H1 (cell line): ENCODE data around the gene ATAD3A. TPM values are rescaled to one million over a fixed set of nuclear protein-coding genes. Genes with fewer than 3 reads are reported as not detected.

Experiments
- CTCF ChIA-PET: fragments of 300-600 bp; sonication (Branson Sonifier 250); formaldehyde crosslinking; loops from one replicate; lab custom pipeline; 2021; ENCODE audit not compliant: partially characterized antibody; lab: Charles Lee
- POLR2A ChIA-PET: fragments of 300-600 bp; sonication (Branson Sonifier 250); formaldehyde crosslinking; loops from one replicate; lab custom pipeline; 2021; ENCODE audit warnings: inconsistent platforms; ENCODE audit not compliant: partially characterized antibody; lab: Charles Lee
- DNase-seq, 2 experiments: peaks; one replicate each; pipeline versions ENCODE4 v3.0.0 to v3.0.0-alpha.2; 2010 to 2022; ENCODE audit warnings: low spot score in 2 of 2, low read depth in 1 of 2, mixed read lengths in 1 of 2
- FAIRE-seq: peaks from 2 replicates; lab custom pipeline; 2011; peaks lifted over from hg19 to GRCh38; lab: Jason Lieb, UNC
- H2AFZ ChIP-seq: 2 replicates; pipeline ENCODE4 v1.8.1; 2012; ENCODE audit warnings: low read length, inconsistent platforms
- H2AK5ac ChIP-seq: 2 replicates; pipeline ENCODE4 v1.6.1; 2013; ENCODE audit warnings: low read depth, low read length
- H2BK120ac ChIP-seq: replicated peaks from 2 replicates; pipeline ENCODE3; 2013; ENCODE audit warnings: low read depth, low read length, inconsistent platforms
- H2BK12ac ChIP-seq: 2 replicates; pipeline ENCODE4 v1.6.1; 2013; ENCODE audit warnings: low read depth, low read length
- H2BK15ac ChIP-seq: 2 replicates; pipeline ENCODE4 v1.6.1; 2013; ENCODE audit warnings: low read length
- H2BK20ac ChIP-seq: 2 replicates; pipeline ENCODE4 v1.6.1; 2013; ENCODE audit warnings: low read length
- H2BK5ac ChIP-seq: 2 replicates; pipeline ENCODE4 v1.6.1; 2013; ENCODE audit warnings: low read depth, low read length
- H3K14ac ChIP-seq: 2 replicates; pipeline ENCODE4 v1.6.1; 2013; ENCODE audit warnings: inconsistent platforms; ENCODE audit not compliant: insufficient read length
- H3K18ac ChIP-seq: 2 replicates; pipeline ENCODE4 v1.6.1; 2013; ENCODE audit warnings: low read length; ENCODE audit errors: extremely low read depth
- H3K23ac ChIP-seq: 2 replicates; pipeline ENCODE4 v1.6.1; 2013; ENCODE audit warnings: inconsistent platforms; ENCODE audit not compliant: insufficient read length
- H3K23me2 ChIP-seq: 2 replicates; pipeline ENCODE4 v1.6.1; 2013; ENCODE audit warnings: low read depth, low read length
- H3K27ac ChIP-seq: 2 replicates; pipeline ENCODE4 v1.6.1; 2011; ENCODE audit warnings: low read depth, low read length, inconsistent platforms
- H3K27me3 ChIP-seq, 4 experiments: replicated peaks in 1 of 4; 1 replicate in 1 of 4; 2 replicates in 3 of 4; pipeline versions ENCODE4 v1.6.1 to v1.8.1; 2011 to 2013; ENCODE audit warnings: low read length in 3 of 4, mild to moderate bottlenecking in 3 of 4, inconsistent platforms in 2 of 4, mixed read lengths in 2 of 4, moderate library complexity in 1 of 4; ENCODE audit not compliant: control insufficient read depth in 3 of 4, insufficient read depth in 3 of 4; ENCODE audit errors: extremely low read depth in 1 of 4
- H3K36me3 ChIP-seq, 4 experiments: 2 replicates each; pipeline versions ENCODE4 v1.6.1 to v1.8.1; 2011 to 2013; ENCODE audit warnings: mild to moderate bottlenecking in 4 of 4, low read length in 3 of 4, moderate library complexity in 2 of 4, control low read depth in 1 of 4, inconsistent platforms in 1 of 4; ENCODE audit not compliant: insufficient read depth in 4 of 4, control insufficient read depth in 2 of 4
- H3K4ac ChIP-seq: replicated peaks from 2 replicates; pipeline ENCODE3; 2013; ENCODE audit warnings: low read length, low read depth, mixed read lengths, inconsistent platforms; ENCODE audit not compliant: insufficient read length
- H3K4me1 ChIP-seq, 4 experiments: replicated peaks in 1 of 4; 1 replicate in 1 of 4; 2 replicates in 3 of 4; pipeline versions ENCODE4 v1.6.1 to v1.8.1; 2011 to 2013; ENCODE audit warnings: low read length in 3 of 4, inconsistent platforms in 2 of 4, mixed read lengths in 1 of 4; ENCODE audit not compliant: insufficient read depth in 4 of 4, control insufficient read depth in 3 of 4
- H3K4me2 ChIP-seq, 2 experiments: 2 replicates each; pipeline versions ENCODE4 v1.6.1 to v1.8.1; 2011 to 2013; ENCODE audit warnings: low read depth in 2 of 2, low read length in 2 of 2, control low read depth in 1 of 2, inconsistent platforms in 1 of 2, mild to moderate bottlenecking in 1 of 2; ENCODE audit not compliant: insufficient read depth in 1 of 2
- H3K4me3 ChIP-seq, 4 experiments: fragments of 200-600, 300-600 bp in 1 of 4; sonication (generic), shearing (Covaris generic), sonication (Bioruptor Twin) in 1 of 4; 2 replicates each; pipeline versions ENCODE4 v1.5.1 to v1.8.1; 2011 to 2016; ENCODE audit warnings: low read length in 4 of 4, low read depth in 3 of 4, control low read depth in 2 of 4, inconsistent platforms in 2 of 4, mild to moderate bottlenecking in 2 of 4, mixed read lengths in 1 of 4, moderate library complexity in 1 of 4; ENCODE audit not compliant: insufficient read depth in 2 of 4; ENCODE audit errors: extremely low read depth in 1 of 4
- H3K56ac ChIP-seq: replicated peaks from 2 replicates; pipeline ENCODE3; 2013; ENCODE audit warnings: low read depth, mild to moderate bottlenecking, mixed read lengths, low read length, inconsistent platforms; ENCODE audit not compliant: insufficient read length
- H3K79me1 ChIP-seq: 2 replicates; pipeline ENCODE4 v1.6.1; 2013; ENCODE audit warnings: low read depth, low read length, control low read depth
- H3K79me2 ChIP-seq, 2 experiments: 2 replicates each; pipeline versions ENCODE4 v1.6.1 to v1.8.1; 2012 to 2013; ENCODE audit warnings: low read length in 2 of 2, mild to moderate bottlenecking in 2 of 2, inconsistent platforms in 1 of 2; ENCODE audit not compliant: insufficient read depth in 2 of 2, control insufficient read depth in 1 of 2
- H3K9ac ChIP-seq, 4 experiments: replicated peaks in 1 of 4; 1 replicate in 1 of 4; 2 replicates in 3 of 4; pipeline versions ENCODE4 v1.6.1 to v1.8.1; 2011 to 2013; ENCODE audit warnings: low read depth in 3 of 4, low read length in 3 of 4, control low read depth in 2 of 4, mild to moderate bottlenecking in 2 of 4, moderate library complexity in 2 of 4, inconsistent platforms in 1 of 4; ENCODE audit errors: extremely low read depth in 1 of 4
- H3K9me3 ChIP-seq, 2 experiments: 2 replicates each; pipeline versions ENCODE4 v1.6.1 to v1.8.1; 2012 to 2013; ENCODE audit warnings: mild to moderate bottlenecking in 2 of 2, moderate library complexity in 2 of 2, control low read depth in 1 of 2, inconsistent platforms in 1 of 2, low read depth in 1 of 2, low read length in 1 of 2, mixed read lengths in 1 of 2; ENCODE audit not compliant: insufficient read depth in 2 of 2
- H4K20me1 ChIP-seq, 2 experiments: replicated peaks in 1 of 2; 2 replicates each; pipeline versions ENCODE3 to v1.8.1; 2011 to 2013; ENCODE audit warnings: inconsistent platforms in 2 of 2, low read length in 2 of 2, mild to moderate bottlenecking in 1 of 2; ENCODE audit not compliant: insufficient read depth in 2 of 2, control insufficient read depth in 1 of 2
- H4K5ac ChIP-seq: 2 replicates; pipeline ENCODE4 v1.6.1; 2013; ENCODE audit warnings: low read length, low read depth, mixed read lengths, inconsistent platforms; ENCODE audit not compliant: insufficient read length
- H4K8ac ChIP-seq: 2 replicates; pipeline ENCODE4 v1.8.0; 2013; ENCODE audit warnings: mild to moderate bottlenecking, moderate library complexity, low read length, inconsistent platforms; ENCODE audit not compliant: insufficient read depth; ENCODE audit errors: extremely low read depth
- H4K91ac ChIP-seq: replicated peaks from 2 replicates; pipeline ENCODE3; 2013; ENCODE audit warnings: low read length, mixed read lengths, inconsistent platforms; ENCODE audit not compliant: insufficient read length
- CBX5 ChIP-seq: fragments of 300-800, 300-1000 bp; sonication (generic); IDR thresholded peaks from 2 replicates; pipeline ENCODE4 v1.7.1; 2016; ENCODE audit warnings: antibody characterized with exemption, low read length, low read depth
- CTBP2 ChIP-seq: IDR thresholded peaks from 2 replicates; pipeline ENCODE4 v1.7.0; 2011; ENCODE audit warnings: borderline replicate concordance, mild to moderate bottlenecking, moderate library complexity, mixed read lengths, low read length; ENCODE audit not compliant: insufficient read depth, insufficient read length
- GTF2F1 ChIP-seq: IDR thresholded peaks from 2 replicates; pipeline ENCODE4 v1.6.1; 2012; ENCODE audit warnings: low read depth, low read length, improper control_type of control experiment, borderline replicate concordance
- SIN3A ChIP-seq, 2 experiments: IDR thresholded peaks in 1 of 2; conservative IDR thresholded peaks in 1 of 2; 2 replicates each; pipeline ENCODE4 v1.6.1; 2011 to 2012; ENCODE audit warnings: low read length in 2 of 2, improper control_type of control experiment in 1 of 2, low read depth in 1 of 2, mild to moderate bottlenecking in 1 of 2
- SIRT6 ChIP-seq: IDR thresholded peaks from one replicate; pipeline ENCODE4 v1.7.1; 2012; ENCODE audit warnings: low read length, inconsistent platforms
- WGBS, 2 experiments: shearing (Covaris generic) in 1 of 2; methylation state at CpG; one replicate each; pipeline versions ENCODE4 v1.1.6 to v1.1.7; 2013 to 2015; ENCODE audit warnings: low lambda C conversion rate in 2 of 2, mixed read lengths in 2 of 2, inconsistent platforms in 1 of 2, low coverage in 1 of 2, missing lambda C conversion rate in 1 of 2; ENCODE audit not compliant: insufficient replicate concordance in 2 of 2, insufficient coverage in 1 of 2, insufficient read length in 1 of 2; ENCODE audit errors: extremely low coverage in 1 of 2, missing lambda C conversion rate in 1 of 2; 5-methylcytosine and 5-hydroxymethylcytosine counted together
- polyA plus RNA-seq, 7 experiments: library from polyadenylated mRNA; depleted of rRNA in 3 of 7; stranded (reverse) in 5 of 7; unstranded in 2 of 7; fragments of >200 nt in 5 of 7; fragments of 200-250 nt in 2 of 7; gene quantifications; 1 replicate in 5 of 7; 2 replicates in 1 of 7; 4 replicates in 1 of 7; pipeline versions ENCODE4 v1.2.1 to v1.2.3, GENCODE V29; 2011 to 2013; ENCODE audit warnings: missing spikeins in 2 of 7, mixed read lengths in 2 of 7
- total RNA-seq: library from RNA; stranded (reverse); fragmentation: NEBNext Ultra II Directional; extraction: Animal tissue kit (Norgen Biotek cat#: 25700); gene quantifications from 2 replicates; pipeline ENCODE4 v1.2.1, GENCODE V29; 2021

ATAD3A gene
- total and polyA plus RNA-seq, 2 of the 8 experiments (the other 6 are each of a cell fraction or from before 2014, with no cell fraction given): 28.3 to 64.7 TPM

GRCh38 chr1:1534401-1535154 lies 22.6 kb downstream of the ATAD3A start:
- H2BK120ac ChIP-seq: no peak overlapping the region
- CTCF ChIA-PET: no interaction called here
- no peak for FAIRE-seq
- H2BK12ac ChIP-seq: no peak overlapping the region
- peaks cover 3 to 13% of the 10 kb centered on the region in 2 experiments for H4K20me1 ChIP-seq
- no peak for DNase-seq
- H2AFZ ChIP-seq: no peak overlapping the region
- H2BK5ac ChIP-seq: no peak overlapping the region
- H3K36me3 ChIP-seq: peaks cover 2 to 9% (median 6%) of the 10 kb centered on the region in 4 experiments; a peak in 4 of 8 replicates
- peaks cover 0 to 5% of the 10 kb centered on the region in 2 experiments; a peak in 1 of 4 replicates for H3K79me2 ChIP-seq
- H4K91ac ChIP-seq: no peak overlapping the region
- H2BK20ac ChIP-seq: no peak overlapping the region
- peaks cover 7% of the 10 kb centered on the region for H3K79me1 ChIP-seq
- H3K27ac ChIP-seq: no peak overlapping the region
- no peak overlapping the region for H3K4me2 ChIP-seq
- H3K9ac ChIP-seq: no peak overlapping the region
- no peak overlapping the region for H3K23ac ChIP-seq
- H3K27me3 ChIP-seq: no peaks in the 10 kb centered on the region
- no peak overlapping the region for H3K14ac ChIP-seq
- 94% methylated on average over 13 of the region's 31 CpGs; no CpG with 5 or more reads in 1 of the 2 experiments for WGBS, 2 experiments
- H2AK5ac ChIP-seq: no peak overlapping the region
- POLR2A ChIA-PET: no interaction called here
- peaks cover 2% of the 10 kb centered on the region in 2 experiments; a peak in 1 of 4 replicates for H3K9me3 ChIP-seq
- H3K4me1 ChIP-seq: peaks cover 0 to 9% (median 0%) of the 10 kb centered on the region in 4 experiments; a peak in 2 of 7 replicates
- no peak overlapping the region for H2BK15ac ChIP-seq
- no peak overlapping the region for H3K4me3 ChIP-seq
- H3K56ac ChIP-seq: no peak overlapping the region
- H4K8ac ChIP-seq: no peak overlapping the region
- H3K23me2 ChIP-seq: peaks cover 5% of the 10 kb centered on the region; the same call in 1 of the 2 replicates
- no peak overlapping the region for H4K5ac ChIP-seq
- H3K18ac ChIP-seq: no peak overlapping the region
- H3K4ac ChIP-seq: no peak overlapping the region
- TF ChIP-seq GTF2F1 (no peak), CBX5 (no peak), SIN3A (conservative IDR thresholded peaks at IDR 0.05 in 1 of 2, IDR thresholded peaks at IDR 0.05 in 1 of 2; ENCODE audit: low read depth in 1 of 2, low read length in 2 of 2) (no peak), CTBP2 (no peak), SIRT6 (no peak)
